ENCODE data around the gene TRAF3. TPM values are rescaled to one million over a fixed set of nuclear protein-coding genes. Genes with fewer than 3 reads are reported as not detected.

The TRAF3 gene
- total and polyA plus RNA-seq, 10 donors: 11.1 to 61.5 (median 39.1) TPM

GRCh38 chr14:102949062-102949800, 172.0 kb downstream of the TRAF3 start:
- H3K9me3 ChIP-seq: no peaks in the 10 kb centered on the region
- H3K4me1 ChIP-seq: peaks cover 0 to 30% (median 13%) of the 10 kb centered on the region in 6 donors
- H3K4me3 ChIP-seq: peak overlapping the region in 1 of 8 donors; percentile 28
- peak overlapping the region in 5 of 8 donors; percentile 42 to 75 (median 63) for H3K27ac ChIP-seq
- TF ChIP-seq POLR2AphosphoS5 (IDR thresholded peaks at IDR 0.05): peak; percentile 47 to 74 (median 71)
- TF ChIP-seq, protein P1, sequence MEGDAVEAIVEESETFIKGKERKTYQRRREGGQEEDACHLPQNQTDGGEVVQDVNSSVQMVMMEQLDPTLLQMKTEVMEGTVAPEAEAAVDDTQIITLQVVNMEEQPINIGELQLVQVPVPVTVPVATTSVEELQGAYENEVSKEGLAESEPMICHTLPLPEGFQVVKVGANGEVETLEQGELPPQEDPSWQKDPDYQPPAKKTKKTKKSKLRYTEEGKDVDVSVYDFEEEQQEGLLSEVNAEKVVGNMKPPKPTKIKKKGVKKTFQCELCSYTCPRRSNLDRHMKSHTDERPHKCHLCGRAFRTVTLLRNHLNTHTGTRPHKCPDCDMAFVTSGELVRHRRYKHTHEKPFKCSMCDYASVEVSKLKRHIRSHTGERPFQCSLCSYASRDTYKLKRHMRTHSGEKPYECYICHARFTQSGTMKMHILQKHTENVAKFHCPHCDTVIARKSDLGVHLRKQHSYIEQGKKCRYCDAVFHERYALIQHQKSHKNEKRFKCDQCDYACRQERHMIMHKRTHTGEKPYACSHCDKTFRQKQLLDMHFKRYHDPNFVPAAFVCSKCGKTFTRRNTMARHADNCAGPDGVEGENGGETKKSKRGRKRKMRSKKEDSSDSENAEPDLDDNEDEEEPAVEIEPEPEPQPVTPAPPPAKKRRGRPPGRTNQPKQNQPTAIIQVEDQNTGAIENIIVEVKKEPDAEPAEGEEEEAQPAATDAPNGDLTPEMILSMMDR (IDR thresholded peaks at IDR 0.05 in 8 of 11, conservative IDR thresholded peaks at IDR 0.05 in 3 of 11): no peak
- peak; percentile 87 for DNase-seq
- intact Hi-C loops (cut with DNase I; ENCODE audit: low total_unique reads): no loop called here
- 39 to 57% (median 55%) methylated on average over 27 to 28 of the region's 28 CpGs for WGBS, 5 donors
- H3K36me3 ChIP-seq: peaks cover 3 to 95% (median 77%) of the 10 kb centered on the region in 6 donors
- H3K27me3 ChIP-seq (replicated peaks in 1 of 7): no peaks in the 10 kb centered on the region

DNA sequence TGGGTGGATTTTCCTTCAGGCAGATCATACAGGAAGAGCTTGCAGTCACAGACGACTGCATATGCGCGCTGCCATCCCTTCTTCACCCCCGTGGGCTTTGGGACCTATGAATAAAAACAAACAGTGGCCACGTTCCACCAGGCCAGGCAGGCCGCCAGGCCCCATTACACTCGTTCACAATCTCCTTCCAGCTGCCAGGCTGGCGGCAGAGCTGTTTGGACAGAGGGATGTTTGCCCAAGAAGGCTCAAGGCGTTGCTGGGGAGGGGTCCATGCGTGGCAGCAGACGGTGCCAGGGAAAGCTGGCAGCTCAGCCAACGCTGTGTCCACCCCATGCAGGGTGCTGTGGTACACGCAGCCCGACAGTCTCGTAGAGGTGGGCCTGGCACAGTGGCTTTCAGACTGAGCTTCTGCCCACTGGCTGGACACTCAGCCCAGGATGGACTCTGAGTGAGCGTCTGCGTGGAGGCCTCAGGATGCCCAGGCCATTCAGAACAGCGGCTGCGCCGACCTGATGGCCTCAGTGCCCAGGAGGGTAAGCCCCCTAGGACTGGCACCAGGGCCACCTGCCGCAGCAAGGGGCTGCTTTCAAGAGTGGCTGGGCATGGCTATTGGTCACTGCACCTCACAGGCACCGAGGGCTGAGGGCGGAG, 172.7 kb downstream of the TRAF3 start:
- Histone ChIP-seq H3K4me3 (no peak overlapping the region), H3K4me1 (peaks cover 0 to 30% (median 13%) of the 10 kb centered on the region in 6 donors), H3K9me3 (no peaks in the 10 kb centered on the region), H3K36me3 (peaks cover 3 to 95% (median 77%) of the 10 kb centered on the region in 6 donors), H3K27me3 (replicated peaks in 1 of 7) (no peaks in the 10 kb centered on the region), H3K27ac (peak overlapping the region in 4 of 8 donors; percentile 43 to 75 (median 64))
- WGBS, 5 donors: 79 to 92% (median 85%) methylated on average over 15 to 23 of the region's 23 CpGs
- intact Hi-C loops (cut with DNase I; ENCODE audit: low total_unique reads): no loop called here
- TF ChIP-seq, protein P1 (IDR thresholded peaks at IDR 0.05 in 8 of 11, conservative IDR thresholded peaks at IDR 0.05 in 3 of 11): no peak
- TF ChIP-seq POLR2A (IDR thresholded peaks at IDR 0.05) (no peak), POLR2AphosphoS5 (IDR thresholded peaks at IDR 0.05) (peak in 1 of 3 donors; percentile 35)
- DNase-seq: no peak

DNA sequence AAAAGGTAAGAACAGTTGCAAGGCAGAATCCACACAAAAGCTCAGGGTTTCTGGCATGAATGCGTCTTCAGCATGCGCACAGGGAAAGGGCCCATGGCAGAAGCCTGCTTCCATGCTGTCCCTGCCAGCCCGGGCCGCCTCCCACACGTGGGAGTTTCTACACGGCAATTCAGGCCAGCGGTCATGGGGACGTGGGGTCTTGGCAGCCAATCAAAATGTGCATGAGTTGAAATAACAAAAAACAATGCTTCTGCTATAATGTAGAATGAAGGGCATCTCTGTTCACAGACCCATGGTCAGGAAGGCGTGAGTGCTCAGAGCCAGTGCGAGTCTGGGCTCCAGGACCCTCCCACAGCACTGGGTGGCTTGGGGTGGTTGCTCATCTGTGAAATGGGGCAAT, 173.8 kb downstream of the TRAF3 start:
- intact Hi-C loops (cut with DNase I; ENCODE audit: low total_unique reads): no loop called here
- 78 to 85% (median 81%) methylated on average over 10 of the region's 10 CpGs for WGBS, 5 donors
- no peaks in the 10 kb centered on the region for H3K9me3 ChIP-seq
- H3K27ac ChIP-seq: no peak overlapping the region
- peaks cover 3 to 95% (median 68%) of the 10 kb centered on the region in 6 donors for H3K36me3 ChIP-seq
- H3K27me3 ChIP-seq (replicated peaks in 1 of 7): no peaks in the 10 kb centered on the region
- peaks cover 0 to 30% (median 13%) of the 10 kb centered on the region in 6 donors for H3K4me1 ChIP-seq
- DNase-seq: no peak
- no peak overlapping the region for H3K4me3 ChIP-seq
- TF ChIP-seq POLR2A (IDR thresholded peaks at IDR 0.05) (no peak), POLR2AphosphoS5 (IDR thresholded peaks at IDR 0.05) (peak in 2 of 3 donors; percentile 50 to 52)

DNA sequence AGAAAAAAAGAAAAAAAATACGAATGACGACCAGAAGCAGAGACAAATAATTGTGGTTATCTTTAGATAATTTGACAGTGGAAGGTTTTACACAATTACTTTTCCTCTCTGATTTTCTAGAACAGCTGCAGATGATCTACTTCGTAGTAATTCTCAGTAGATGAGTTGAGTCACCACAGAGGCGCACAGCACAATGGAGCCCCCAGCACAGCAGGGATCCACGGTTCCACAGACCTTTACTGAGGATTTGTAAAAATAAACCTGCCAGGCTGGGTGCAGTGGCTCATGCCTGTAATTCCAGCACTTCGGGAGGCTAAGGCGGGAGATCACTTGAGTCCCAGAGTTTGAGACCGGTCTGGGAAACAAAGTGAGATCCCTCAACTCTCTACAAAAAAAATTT, 174.6 kb downstream of the TRAF3 start:
- TF ChIP-seq, protein P1 (IDR thresholded peaks at IDR 0.05 in 8 of 11, conservative IDR thresholded peaks at IDR 0.05 in 3 of 11): no peak
- TF ChIP-seq POLR2AphosphoS5 (IDR thresholded peaks at IDR 0.05) (no peak), POLR2A (IDR thresholded peaks at IDR 0.05) (no peak)
- Histone ChIP-seq H3K36me3 (peaks cover 0 to 95% (median 69%) of the 10 kb centered on the region in 6 donors), H3K27me3 (replicated peaks in 1 of 7) (no peaks in the 10 kb centered on the region), H3K27ac (no peak overlapping the region), H3K4me3 (no peak overlapping the region), H3K9me3 (no peaks in the 10 kb centered on the region), H3K4me1 (peaks cover 0 to 23% (median 13%) of the 10 kb centered on the region in 6 donors)
- no peak for DNase-seq
- intact Hi-C loops (cut with DNase I; ENCODE audit: low total_unique reads): no loop called here
- 73 to 84% (median 80%) methylated on average over 8 of the region's 8 CpGs for WGBS, 5 donors

All from spleen (tissue), 11 donors.